Transverse colon (tissue), 4 donors: Measurements from ENCODE around the gene C10orf95. TPM values are rescaled to one million over a fixed set of nuclear protein-coding genes. Genes with fewer than 3 reads are reported as not detected.

Experiments
- DNase-seq: peaks from one replicate; pipeline ENCODE4 v3.0.0-alpha.2; 2019
- H3K27ac ChIP-seq, 4 donors: fragments of 200-600 bp; sonication (generic); 2 replicates each; pipeline ENCODE4 v1.5.1; 2016 to 2018; ENCODE audit warnings: inconsistent platforms in 4 of 4
- H3K27me3 ChIP-seq: fragments of 200-600 bp; sonication (generic); 2 replicates; pipeline ENCODE4 v1.5.1; 2017; ENCODE audit warnings: inconsistent platforms
- H3K36me3 ChIP-seq, 4 donors: fragments of 200-600 bp; sonication (generic); 2 replicates each; pipeline ENCODE4 v1.5.1; 2017 to 2019; ENCODE audit warnings: inconsistent platforms in 4 of 4
- H3K4me1 ChIP-seq, 4 donors: fragments of 200-600 bp; sonication (generic); 2 replicates each; pipeline ENCODE4 v1.5.1; 2017 to 2020; ENCODE audit warnings: inconsistent platforms in 4 of 4
- H3K4me3 ChIP-seq, 4 donors: fragments of 200-600 bp; sonication (generic); 1 replicate in 1 of 4; 2 replicates in 3 of 4; pipeline versions ENCODE4 v1.5.1 to v1.6.1; 2017 to 2019; ENCODE audit warnings: inconsistent platforms in 4 of 4
- H3K9me3 ChIP-seq, 2 donors: fragments of 200-600 bp; sonication (generic); 2 replicates each; pipeline ENCODE4 v1.5.1; 2017 to 2019; ENCODE audit warnings: inconsistent platforms in 2 of 2
- EP300 ChIP-seq: sonication (generic); formaldehyde crosslinking; IDR thresholded peaks from one replicate; pipeline ENCODE4 v1.6.1; 2017; ENCODE audit warnings: antibody characterized with exemption, low read depth
- POLR2A ChIP-seq: fragments of 450-650 bp; IDR thresholded peaks from one replicate; pipeline ENCODE4 v1.6.1; 2016; ENCODE audit warnings: antibody characterized with exemption, mild to moderate bottlenecking, moderate library complexity
- POLR2AphosphoS5 ChIP-seq, 3 donors: sonication (generic); formaldehyde crosslinking; IDR thresholded peaks; one replicate each; pipeline ENCODE4 v1.6.1; 2016; ENCODE audit warnings: antibody characterized with exemption in 3 of 3
- WGBS, 2 donors: methylation state at CpG; one replicate each; pipeline ENCODE4 v1.1.5; 2018; ENCODE audit warnings: low coverage in 1 of 2; 5-methylcytosine and 5-hydroxymethylcytosine counted together
- in situ Hi-C, 4 donors: fragments of 200-750 bp; cut with MboI; loops; one replicate each; pipeline versions ENCODE4 v1.15.0 to v1.15.1; 2017; ENCODE audit warnings: low sequenced_read_pairs in 3 of 4, low pct_ligation_motif_present in 1 of 4, low pct_unique_long_range_greater_than_20kb in 1 of 4
- intact Hi-C: fragments of 100-400 bp; cut with DNase I; formaldehyde crosslinking; loops from one replicate; pipeline ENCODE4 v1.15.1; 2023; ENCODE audit warnings: low total_unique reads
- total RNA-seq, 4 donors: library from RNA; depleted of rRNA; stranded (reverse); fragments of >200 nt; gene quantifications; one replicate each; pipeline ENCODE4 v1.1.0, GENCODE V29; 2016
- TF ChIP-seq, protein P1 (sequence below), 5 experiments: fragments of 200-600 bp in 3 of 5; fragments of 450-650 bp in 2 of 5; sonication (generic) in 3 of 5; IDR thresholded peaks; 1 replicate in 2 of 5; 2 replicates in 3 of 5; pipeline ENCODE4 v1.5.1; 2016 to 2017; ENCODE audit warnings: antibody characterized with exemption in 5 of 5, inconsistent platforms in 3 of 5, mild to moderate bottlenecking in 2 of 5, moderate library complexity in 1 of 5

Gene C10orf95
- total RNA-seq, 4 donors from 2014 or later, result 0.48 to 34.4 (median 1.1) TPM

- TF ChIP-seq EP300, result no peak
- no peak for TF ChIP-seq POLR2A
These were observed 32.7 kb upstream of the C10orf95 start for GRCh38 chr10:102484021-102484420.

DNA sequence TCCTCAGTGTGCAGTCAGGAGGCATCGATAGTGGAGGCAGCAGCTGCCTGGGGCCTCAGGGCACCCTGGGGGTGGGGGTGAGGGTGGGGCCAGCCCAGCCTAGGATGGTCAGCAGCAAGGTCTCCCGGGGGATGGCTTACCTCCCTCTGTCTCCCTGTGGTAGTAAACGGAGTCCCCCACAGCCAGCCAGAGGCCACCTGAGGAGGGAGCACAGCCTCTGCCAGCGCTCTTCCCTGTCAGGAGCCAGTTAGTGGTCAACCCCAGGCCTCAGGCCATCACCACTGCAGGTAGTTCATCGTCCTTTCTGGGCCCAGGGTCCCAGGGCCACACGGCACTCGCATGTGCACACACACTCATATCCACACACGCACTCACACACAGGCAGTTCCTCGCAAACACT lies 29.1 kb upstream of the C10orf95 start:
- Histone ChIP-seq H3K4me1 (no peaks in the 10 kb centered on the region), H3K36me3 (peaks cover 0 to 48% (median 31%) of the 10 kb centered on the region in 4 donors), H3K27ac (no peak overlapping the region), H3K4me3 (no peak overlapping the region), H3K9me3 (no peaks in the 10 kb centered on the region), H3K27me3 (no peaks in the 10 kb centered on the region)
- DNase-seq, result no peak
- in situ Hi-C loops (no loop called here), intact Hi-C loops (no loop called here)
- 90% methylated on average over 9 of the region's 9 CpGs; no CpG with 5 or more reads in 1 of the 2 donors for WGBS, 2 donors
- TF ChIP-seq POLR2AphosphoS5 (IDR thresholded peaks at IDR 0.05) (no peak), POLR2A (no peak), EP300 (no peak)
- TF ChIP-seq, protein P1, sequence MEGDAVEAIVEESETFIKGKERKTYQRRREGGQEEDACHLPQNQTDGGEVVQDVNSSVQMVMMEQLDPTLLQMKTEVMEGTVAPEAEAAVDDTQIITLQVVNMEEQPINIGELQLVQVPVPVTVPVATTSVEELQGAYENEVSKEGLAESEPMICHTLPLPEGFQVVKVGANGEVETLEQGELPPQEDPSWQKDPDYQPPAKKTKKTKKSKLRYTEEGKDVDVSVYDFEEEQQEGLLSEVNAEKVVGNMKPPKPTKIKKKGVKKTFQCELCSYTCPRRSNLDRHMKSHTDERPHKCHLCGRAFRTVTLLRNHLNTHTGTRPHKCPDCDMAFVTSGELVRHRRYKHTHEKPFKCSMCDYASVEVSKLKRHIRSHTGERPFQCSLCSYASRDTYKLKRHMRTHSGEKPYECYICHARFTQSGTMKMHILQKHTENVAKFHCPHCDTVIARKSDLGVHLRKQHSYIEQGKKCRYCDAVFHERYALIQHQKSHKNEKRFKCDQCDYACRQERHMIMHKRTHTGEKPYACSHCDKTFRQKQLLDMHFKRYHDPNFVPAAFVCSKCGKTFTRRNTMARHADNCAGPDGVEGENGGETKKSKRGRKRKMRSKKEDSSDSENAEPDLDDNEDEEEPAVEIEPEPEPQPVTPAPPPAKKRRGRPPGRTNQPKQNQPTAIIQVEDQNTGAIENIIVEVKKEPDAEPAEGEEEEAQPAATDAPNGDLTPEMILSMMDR (IDR thresholded peaks at IDR 0.05), result no peak

More at GRCh38 chr10:102484021-102484420, 32.7 kb upstream of the C10orf95 start:
- Histone ChIP-seq H3K36me3 (peaks cover 0 to 81% (median 52%) of the 10 kb centered on the region in 4 donors), H3K4me1 (no peaks in the 10 kb centered on the region), H3K4me3 (no peak overlapping the region), H3K27ac (no peak overlapping the region), H3K9me3 (no peaks in the 10 kb centered on the region), H3K27me3 (no peaks in the 10 kb centered on the region)
- in situ Hi-C loops, result no loop called here
- intact Hi-C loops, result no loop called here
- DNase-seq, result no peak
- WGBS, 2 donors, result 97% methylated on average over 13 of the region's 13 CpGs; no CpG with 5 or more reads in 1 of the 2 donors

- Histone ChIP-seq H3K27me3 (no peaks in the 10 kb centered on the region), H3K4me3 (no peak overlapping the region), H3K4me1 (no peaks in the 10 kb centered on the region), H3K9me3 (no peaks in the 10 kb centered on the region), H3K27ac (no peak overlapping the region), H3K36me3 (peaks cover 0 to 40% (median 27%) of the 10 kb centered on the region in 4 donors)
- in situ Hi-C loops, result no loop called here
- no peak for DNase-seq
- intact Hi-C loops, result loop anchor here (5.0 kb wide), 1 partner anchor 87 kb away; no protein-coding TSS in a partner anchor
- TF ChIP-seq, protein P1 (IDR thresholded peaks at IDR 0.05), result no peak
- TF ChIP-seq POLR2A, result no peak
These were observed 28.3 kb upstream of the C10orf95 start for GRCh38 chr10:102479651-102480050.

- H3K36me3 ChIP-seq, result peaks cover 0 to 10% (median 5%) of the 10 kb centered on the region in 4 donors
These were observed 25.3 kb upstream of the C10orf95 start for GRCh38 chr10:102476466-102477141.

GRCh38 chr10:102475451-102476040 lies 24.2 kb upstream of the C10orf95 start:
- no peak for DNase-seq
- 85 to 94% methylated on average over 4 to 9 of the region's 9 CpGs for WGBS, 2 donors
- no peak overlapping the region for H3K27ac ChIP-seq
- no peaks in the 10 kb centered on the region for H3K9me3 ChIP-seq
- H3K4me3 ChIP-seq, result no peak overlapping the region
- no peaks in the 10 kb centered on the region for H3K27me3 ChIP-seq
- no peaks in the 10 kb centered on the region for H3K36me3 ChIP-seq
- H3K4me1 ChIP-seq, result no peaks in the 10 kb centered on the region
- in situ Hi-C loops (no loop called here), intact Hi-C loops (loop anchor here (5.0 kb wide), 1 partner anchor 83 kb away; no protein-coding TSS in a partner anchor)
- TF ChIP-seq, protein P1 (IDR thresholded peaks at IDR 0.05), result no peak
- TF ChIP-seq EP300, result no peak

More at GRCh38 chr10:102476466-102477141, 25.3 kb upstream of the C10orf95 start:
- 40 to 69% methylated on average over 2 to 9 of the region's 9 CpGs for WGBS, 2 donors
- DNase-seq, result no peak
- Histone ChIP-seq H3K9me3 (no peaks in the 10 kb centered on the region), H3K4me3 (no peak overlapping the region), H3K27me3 (no peaks in the 10 kb centered on the region), H3K27ac (no peak overlapping the region), H3K4me1 (no peaks in the 10 kb centered on the region)
- TF ChIP-seq POLR2A, result no peak
- TF ChIP-seq POLR2AphosphoS5 (IDR thresholded peaks at IDR 0.05), result peak in 1 of 3 donors; percentile 9
- in situ Hi-C loops, result no loop called here
- intact Hi-C loops, result loop anchor here (5.0 kb wide), 1 partner anchor 84 kb away; no protein-coding TSS in a partner anchor
